ENCODE measurements around the gene ADAM29.
"Not testable (repeated sequence)": the region's sequence is repeated elsewhere in the genome, so short reads cannot be mapped to it uniquely, and the experiment has no call there.

The ADAM29 gene

GRCh38 chr4:175019447-175019846, 101.3 kb downstream of the ADAM29 start:
- H3K27me3 ChIP-seq (ENCODE audit: control insufficient read depth, insufficient read depth, low read length); H3K36me3 ChIP-seq (ENCODE audit: control insufficient read depth, insufficient read depth, low read length); H3K9me3 ChIP-seq (ENCODE audit: control insufficient read depth, insufficient read depth, low read length); H3K27ac ChIP-seq (ENCODE audit: low read length); H3K4me3 ChIP-seq (ENCODE audit: low read length); H3K4me1 ChIP-seq (ENCODE audit: control insufficient read depth, insufficient read depth, low read length); DNase-seq (ENCODE audit: low read depth, low spot score): not testable (repeated sequence)
- WGBS (ENCODE audit: insufficient coverage, insufficient read length): no CpG with 5 or more reads among the region's 20 CpGs

Data from iPS DF 6.9 (cell line).